SKM-1 treated with dmso at 0.1 percent for 144 hours (cell line): ENCODE data around the gene C10orf143.
"Not testable (repeated sequence)": the region's sequence is repeated elsewhere in the genome, so short reads cannot be mapped to it uniquely, and the experiment has no call there.

Experiments
- DNase-seq: peaks from one replicate; lab custom pipeline; 2025; ENCODE audit not compliant: unreplicated experiment; lab: John Stamatoyannopoulos, UW

C10orf143 gene

DNA sequence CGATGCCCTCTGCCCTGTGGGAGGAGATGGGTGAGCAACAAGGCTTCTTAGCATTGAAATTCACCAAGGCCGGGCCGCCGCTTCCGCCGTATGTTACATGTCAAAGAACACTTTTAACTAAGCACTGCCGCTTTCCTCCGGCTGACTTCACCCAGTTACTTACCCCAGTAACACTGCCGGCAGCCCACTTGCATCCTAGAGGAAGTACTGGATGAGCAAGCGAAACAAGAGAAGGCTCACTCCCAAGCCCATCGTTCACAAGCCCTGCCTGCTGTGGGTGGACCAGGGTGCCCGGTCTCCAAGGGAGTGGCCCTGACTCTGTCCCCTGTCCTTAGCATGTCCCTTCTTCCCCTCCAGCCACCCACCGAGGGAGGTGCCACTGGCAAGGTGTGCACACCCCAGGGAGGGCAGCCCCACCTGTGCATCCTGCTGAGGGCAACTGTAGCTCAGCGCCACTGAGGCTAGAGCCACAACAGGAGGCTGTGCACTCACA is 73.4 kb downstream of the C10orf143 start:
- DNase-seq: no peak

DNA sequence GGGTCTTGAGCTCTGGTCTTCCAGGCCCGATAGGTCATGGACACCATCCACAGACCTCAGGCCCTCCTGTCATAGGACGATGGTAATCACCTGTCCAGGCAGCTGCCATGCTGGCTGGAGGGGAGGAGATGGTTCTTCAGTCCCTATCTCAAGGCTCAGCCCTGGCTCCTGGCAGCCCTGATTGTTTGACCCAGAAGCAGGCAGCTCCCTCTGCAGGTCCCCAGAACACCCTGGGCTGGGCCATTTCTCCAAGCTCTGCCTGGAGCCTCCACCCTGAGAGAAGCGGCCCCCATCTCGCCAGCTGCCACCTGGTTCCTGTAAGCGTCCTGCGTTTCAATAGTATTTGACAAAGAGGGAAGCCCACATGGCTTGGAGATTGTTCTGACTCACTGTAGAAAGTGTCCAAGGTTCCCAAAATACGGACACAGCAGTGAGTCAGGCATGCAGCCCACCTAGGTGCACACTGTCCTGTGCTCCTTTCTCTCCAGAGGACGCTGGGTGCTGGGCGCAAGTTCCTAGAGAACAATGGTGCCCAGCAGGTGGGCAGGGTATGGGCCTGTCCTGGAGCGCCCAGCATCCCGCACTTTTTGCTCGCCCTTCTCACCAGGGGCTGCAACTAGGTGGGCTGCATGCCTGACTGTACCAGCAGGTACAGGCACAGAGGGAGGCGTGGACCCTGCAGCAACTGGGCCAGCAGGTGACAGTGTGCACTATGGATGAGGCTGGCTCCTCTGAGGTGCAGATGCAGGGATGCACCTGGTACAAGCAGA is 74.1 kb downstream of the C10orf143 start:
- no peak for DNase-seq

- no peak for DNase-seq
These were observed 81.4 kb downstream of the C10orf143 start for GRCh38 chr10:130029209-130029608.

DNA sequence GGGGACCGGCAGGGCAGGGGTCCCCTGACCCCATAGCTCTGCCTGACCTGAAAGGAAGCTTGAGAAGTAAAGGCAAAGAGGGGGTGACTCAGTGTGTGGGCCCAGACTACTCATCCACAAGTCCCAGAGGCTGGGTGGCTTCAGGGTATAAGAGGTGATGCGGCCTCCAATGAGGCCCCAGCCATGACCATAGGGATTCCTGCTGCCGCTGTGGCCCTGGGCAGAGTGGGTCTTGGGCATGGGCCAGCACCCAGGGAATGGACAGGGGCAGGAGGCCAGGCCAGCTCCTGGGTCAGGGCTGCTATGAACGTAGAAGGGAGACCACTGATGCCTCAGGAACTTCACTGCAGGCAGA is 82.2 kb downstream of the C10orf143 start:
- no peak for DNase-seq

- DNase-seq: no peak
These were observed 82.7 kb downstream of the C10orf143 start for GRCh38 chr10:130027716-130028464.

DNA sequence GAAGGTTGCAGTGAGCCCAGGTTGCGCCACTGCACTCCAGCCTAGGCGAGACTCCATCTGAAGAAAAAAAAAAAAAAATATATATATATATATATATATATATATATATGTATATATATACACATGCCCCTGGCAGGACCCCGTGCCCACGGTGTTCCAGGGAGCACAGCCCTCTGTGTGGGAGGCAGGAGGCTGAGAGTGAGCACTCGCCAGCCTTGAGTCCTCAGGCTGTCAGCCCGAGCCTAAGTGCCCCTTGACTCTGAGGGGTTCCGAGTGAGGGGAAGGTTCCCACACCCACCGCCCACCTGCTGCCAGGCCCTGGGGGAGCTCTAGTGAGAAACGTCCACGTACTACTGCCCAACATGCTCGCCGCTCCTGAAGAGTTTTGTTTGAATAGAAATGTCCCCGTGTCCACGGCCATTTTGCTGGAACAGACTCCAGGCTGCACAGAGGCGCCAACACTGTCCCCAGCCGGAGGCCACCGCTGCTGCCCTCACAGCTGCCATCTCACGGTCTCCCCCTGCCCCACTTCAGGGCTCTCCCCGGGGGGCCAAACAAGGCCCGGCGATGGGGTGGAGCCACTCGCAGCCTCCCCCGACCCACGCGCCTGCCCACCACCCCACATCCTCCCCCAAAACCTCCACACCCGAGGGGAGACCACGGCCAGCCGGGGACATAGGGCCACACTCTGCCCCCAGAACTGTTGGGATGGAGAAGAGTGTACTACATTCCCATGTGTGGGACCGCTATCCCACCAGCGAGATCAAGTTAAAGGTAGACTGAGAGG is 83.8 kb downstream of the C10orf143 start:
- no peak for DNase-seq

DNA sequence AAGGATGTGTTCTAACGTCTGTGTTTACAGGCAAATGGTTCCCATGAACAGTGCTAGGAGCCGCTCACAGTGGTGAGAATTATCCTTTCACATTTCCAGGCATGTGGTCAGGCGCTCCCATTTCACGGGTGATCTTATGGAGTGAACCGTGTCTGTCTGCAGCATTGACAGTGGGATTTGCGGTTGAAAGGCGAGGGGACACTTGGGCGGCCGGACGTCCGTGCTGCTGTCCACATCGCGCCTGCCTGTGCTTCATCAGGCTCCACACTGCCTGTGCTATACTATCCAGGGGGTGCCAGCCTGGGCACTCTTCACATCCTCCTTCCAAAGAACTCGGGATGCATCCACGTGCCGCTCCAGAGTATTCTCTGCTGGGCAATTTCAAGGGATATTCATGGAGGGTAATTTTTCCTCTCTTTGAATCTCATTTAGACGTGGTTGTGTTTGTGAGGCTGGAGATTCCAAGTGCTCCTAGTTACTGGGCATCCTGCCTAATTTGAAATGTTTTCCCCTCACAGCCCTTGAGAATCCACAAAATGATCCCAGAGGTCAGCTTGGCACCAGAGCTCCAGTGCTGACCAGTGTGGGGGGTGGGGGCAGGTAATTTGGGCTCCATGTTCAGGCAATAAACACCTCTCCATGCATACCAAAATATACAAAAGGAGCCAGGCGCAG is 84.7 kb downstream of the C10orf143 start:
- no peak for DNase-seq

- DNase-seq: no peak
These were observed 85.3 kb downstream of the C10orf143 start for GRCh38 chr10:130025326-130025725.

GRCh38 chr10:130024779-130025325 is 85.8 kb downstream of the C10orf143 start:
- no peak for DNase-seq

DNA sequence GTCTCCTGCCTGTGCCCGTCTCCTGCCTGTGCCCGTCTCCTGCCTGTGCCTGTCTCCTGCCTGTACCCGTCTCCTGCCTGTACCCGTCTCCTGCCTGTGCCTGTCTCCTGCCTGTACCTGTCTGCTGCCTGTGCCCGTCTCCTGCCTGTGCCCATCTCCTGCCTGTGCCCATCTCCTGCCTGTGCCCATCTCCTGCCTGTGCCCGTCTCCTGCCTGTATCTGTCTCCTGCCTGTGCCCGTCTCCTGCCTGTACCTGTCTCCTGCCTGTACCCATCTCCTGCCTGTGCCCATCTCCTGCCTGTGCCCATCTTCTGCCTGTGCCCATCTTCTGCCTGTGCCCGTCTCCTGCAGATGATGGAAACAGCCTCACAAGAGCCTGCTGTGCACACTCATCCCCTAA is 86.3 kb downstream of the C10orf143 start:
- not testable (repeated sequence) for DNase-seq

- no peak for DNase-seq
These were observed 87.0 kb downstream of the C10orf143 start for GRCh38 chr10:130023454-130024230.

DNA sequence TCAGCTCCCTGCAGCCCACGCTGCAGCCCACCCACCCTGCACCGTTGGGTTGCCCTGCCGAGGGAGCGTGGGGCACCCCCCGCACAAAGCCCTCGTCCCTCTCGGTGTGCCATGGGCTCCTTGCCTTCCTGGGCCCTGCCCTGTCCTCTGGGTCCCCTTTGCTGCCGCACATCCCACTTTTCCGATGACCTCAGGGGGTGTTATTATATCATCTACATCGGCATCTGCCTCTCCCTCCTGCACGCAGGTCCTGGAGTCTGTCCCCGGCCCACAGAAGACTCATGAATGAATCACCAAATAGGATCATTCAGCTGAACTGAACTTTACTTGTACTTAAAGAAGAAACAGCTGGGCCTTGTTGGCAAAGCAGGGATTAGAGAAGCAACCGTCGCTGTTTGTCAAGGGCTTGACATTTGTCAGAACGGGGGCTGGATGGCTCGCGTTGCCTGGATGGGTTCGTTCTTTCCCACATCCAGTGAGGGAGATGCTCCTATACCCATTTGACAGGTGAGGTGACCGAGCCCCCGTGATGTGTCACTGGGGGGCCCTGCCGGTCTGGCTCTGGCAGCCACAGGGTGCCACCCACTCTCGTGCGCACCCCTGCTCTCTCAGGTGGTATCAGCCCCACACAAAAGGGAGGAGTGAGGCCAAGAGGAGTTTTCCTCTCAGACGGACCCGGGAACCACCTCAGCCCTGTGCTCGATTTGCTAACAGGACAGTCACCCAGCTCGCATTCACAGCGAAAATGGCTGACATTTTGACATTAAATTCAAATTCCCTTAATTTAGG is 87.9 kb downstream of the C10orf143 start:
- no peak for DNase-seq

DNA sequence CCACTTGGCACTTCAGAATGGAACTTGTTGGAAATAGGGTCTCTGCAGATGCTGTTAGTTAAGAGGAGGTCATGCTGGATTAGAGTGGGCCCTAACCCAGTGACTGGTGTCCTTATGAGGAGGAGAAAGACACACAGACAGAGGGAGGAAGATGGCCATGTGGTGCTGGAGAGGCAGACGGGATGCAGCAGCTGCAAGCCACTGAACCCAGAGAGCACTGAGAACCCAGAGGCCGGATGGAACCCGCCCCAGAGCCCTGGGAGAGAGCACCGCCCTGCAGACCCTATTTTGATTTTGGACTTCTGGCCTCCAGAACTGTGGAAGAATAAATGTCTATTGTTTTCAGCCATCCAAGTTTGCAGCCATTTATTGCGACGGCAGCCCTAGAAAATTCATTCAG is 88.5 kb downstream of the C10orf143 start:
- no peak for DNase-seq

DNA sequence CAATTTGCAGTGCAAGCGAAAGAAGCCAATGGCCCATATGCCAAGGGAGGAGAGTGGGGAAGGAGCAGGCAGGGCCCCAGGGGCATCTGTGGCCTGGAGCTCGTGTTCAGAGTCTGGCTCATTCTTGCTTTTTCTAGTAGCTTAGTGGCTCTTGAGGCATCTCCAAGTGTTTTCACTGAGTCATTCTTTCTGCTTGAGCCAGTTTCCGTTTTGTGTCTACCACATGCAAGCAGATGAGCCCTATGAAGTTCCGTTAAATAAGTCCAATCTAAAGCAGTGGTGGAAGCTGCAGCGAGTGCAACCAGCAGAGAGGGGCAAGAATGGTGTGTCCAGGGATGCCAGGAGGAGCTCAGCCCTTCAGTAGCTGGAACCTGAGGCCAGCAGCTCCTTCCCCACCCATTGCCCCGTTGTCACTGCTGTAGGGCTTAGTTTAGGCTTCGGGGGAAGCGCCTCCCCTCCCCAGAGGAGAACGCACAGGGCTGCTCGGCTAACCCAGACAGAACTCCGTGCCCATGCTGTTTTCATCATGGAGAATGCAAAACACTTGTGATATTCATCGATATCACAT is 89.2 kb downstream of the C10orf143 start:
- no peak for DNase-seq

GRCh38 chr10:130020651-130021382 is 89.8 kb downstream of the C10orf143 start:
- no peak for DNase-seq

GRCh38 chr10:130018730-130019185 is 91.9 kb downstream of the C10orf143 start:
- no peak for DNase-seq

- no peak for DNase-seq
These were observed 92.4 kb downstream of the C10orf143 start for GRCh38 chr10:130018265-130018664.

- no peak for DNase-seq
These were observed 93.0 kb downstream of the C10orf143 start for GRCh38 chr10:130017631-130018022.
